ENCODE measurements around the gene ADGRD2. TPM values are rescaled to one million over a fixed set of nuclear protein-coding genes. Genes with fewer than 3 reads are reported as not detected.

Gene ADGRD2
- total and polyA plus RNA-seq, 9 of the 15 experiments (the other 6 are each of a cell fraction or from before 2014, with no cell fraction given), result not detected

DNA sequence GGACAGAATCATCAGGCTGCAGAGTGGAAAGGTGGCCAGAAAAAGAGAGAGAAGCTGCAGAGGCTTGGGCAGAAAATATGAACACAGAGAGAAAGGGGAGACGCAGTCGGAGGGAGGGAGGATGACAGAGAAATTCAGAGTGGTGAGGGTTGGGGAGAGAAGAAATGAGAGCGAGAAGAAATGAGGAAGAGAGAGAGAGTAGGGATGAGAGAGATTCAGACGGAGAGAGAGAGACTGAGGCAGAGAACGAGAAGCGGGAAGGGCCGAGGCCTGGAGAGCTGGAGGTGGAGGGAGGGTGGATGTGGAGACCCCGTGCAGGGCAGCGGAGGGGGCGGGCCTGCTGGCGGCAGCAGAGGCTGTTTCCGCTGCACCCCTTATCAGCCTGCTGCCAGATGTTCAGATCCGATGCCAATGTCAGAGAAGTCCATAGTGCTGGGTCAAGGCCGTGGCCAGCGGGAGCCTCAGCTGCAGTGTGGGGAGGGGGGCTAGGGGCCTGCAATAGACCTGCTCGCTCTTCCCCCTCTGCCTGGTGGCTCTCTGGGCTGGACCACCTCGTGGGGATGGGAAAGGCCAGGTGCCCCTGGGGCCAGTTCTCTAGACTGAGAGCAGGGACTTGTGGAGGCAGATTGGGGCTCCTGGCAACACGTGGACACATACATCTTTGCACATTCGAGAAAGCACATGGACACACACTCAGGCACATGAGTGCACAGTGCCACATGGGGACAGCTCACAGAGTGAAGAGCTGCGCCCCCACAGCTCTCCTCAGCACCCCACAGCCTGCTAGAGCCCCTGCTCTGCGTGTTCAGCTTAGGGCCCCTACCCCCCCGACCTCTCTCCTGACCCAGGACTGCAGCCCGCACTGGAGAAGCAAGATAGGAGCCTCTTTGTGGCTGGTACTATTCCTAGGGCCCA, 61.9 kb downstream of the ADGRD2 start (continued):
- TF ChIP-seq, protein P1, sequence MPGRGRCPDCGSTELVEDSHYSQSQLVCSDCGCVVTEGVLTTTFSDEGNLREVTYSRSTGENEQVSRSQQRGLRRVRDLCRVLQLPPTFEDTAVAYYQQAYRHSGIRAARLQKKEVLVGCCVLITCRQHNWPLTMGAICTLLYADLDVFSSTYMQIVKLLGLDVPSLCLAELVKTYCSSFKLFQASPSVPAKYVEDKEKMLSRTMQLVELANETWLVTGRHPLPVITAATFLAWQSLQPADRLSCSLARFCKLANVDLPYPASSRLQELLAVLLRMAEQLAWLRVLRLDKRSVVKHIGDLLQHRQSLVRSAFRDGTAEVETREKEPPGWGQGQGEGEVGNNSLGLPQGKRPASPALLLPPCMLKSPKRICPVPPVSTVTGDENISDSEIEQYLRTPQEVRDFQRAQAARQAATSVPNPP (IDR thresholded peaks at IDR 0.05; ENCODE audit: borderline replicate concordance, insufficient read depth, insufficient read length), result no peak
- peak; percentile 45 for TF ChIP-seq RBFOX2 (IDR thresholded peaks at IDR 0.05; ENCODE audit: low read depth, low read length)
- no peak for TF ChIP-seq SIX5 (IDR thresholded peaks at IDR 0.05; ENCODE audit: borderline replicate concordance in 1 of 2, insufficient read depth in 1 of 2, low read depth in 1 of 2, low read length in 2 of 2)
- TF ChIP-seq, protein P2, sequence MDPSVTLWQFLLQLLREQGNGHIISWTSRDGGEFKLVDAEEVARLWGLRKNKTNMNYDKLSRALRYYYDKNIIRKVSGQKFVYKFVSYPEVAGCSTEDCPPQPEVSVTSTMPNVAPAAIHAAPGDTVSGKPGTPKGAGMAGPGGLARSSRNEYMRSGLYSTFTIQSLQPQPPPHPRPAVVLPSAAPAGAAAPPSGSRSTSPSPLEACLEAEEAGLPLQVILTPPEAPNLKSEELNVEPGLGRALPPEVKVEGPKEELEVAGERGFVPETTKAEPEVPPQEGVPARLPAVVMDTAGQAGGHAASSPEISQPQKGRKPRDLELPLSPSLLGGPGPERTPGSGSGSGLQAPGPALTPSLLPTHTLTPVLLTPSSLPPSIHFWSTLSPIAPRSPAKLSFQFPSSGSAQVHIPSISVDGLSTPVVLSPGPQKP (CRISPR knock-in tag; IDR thresholded peaks at IDR 0.05), result no peak
- TF ChIP-seq, protein P3, sequence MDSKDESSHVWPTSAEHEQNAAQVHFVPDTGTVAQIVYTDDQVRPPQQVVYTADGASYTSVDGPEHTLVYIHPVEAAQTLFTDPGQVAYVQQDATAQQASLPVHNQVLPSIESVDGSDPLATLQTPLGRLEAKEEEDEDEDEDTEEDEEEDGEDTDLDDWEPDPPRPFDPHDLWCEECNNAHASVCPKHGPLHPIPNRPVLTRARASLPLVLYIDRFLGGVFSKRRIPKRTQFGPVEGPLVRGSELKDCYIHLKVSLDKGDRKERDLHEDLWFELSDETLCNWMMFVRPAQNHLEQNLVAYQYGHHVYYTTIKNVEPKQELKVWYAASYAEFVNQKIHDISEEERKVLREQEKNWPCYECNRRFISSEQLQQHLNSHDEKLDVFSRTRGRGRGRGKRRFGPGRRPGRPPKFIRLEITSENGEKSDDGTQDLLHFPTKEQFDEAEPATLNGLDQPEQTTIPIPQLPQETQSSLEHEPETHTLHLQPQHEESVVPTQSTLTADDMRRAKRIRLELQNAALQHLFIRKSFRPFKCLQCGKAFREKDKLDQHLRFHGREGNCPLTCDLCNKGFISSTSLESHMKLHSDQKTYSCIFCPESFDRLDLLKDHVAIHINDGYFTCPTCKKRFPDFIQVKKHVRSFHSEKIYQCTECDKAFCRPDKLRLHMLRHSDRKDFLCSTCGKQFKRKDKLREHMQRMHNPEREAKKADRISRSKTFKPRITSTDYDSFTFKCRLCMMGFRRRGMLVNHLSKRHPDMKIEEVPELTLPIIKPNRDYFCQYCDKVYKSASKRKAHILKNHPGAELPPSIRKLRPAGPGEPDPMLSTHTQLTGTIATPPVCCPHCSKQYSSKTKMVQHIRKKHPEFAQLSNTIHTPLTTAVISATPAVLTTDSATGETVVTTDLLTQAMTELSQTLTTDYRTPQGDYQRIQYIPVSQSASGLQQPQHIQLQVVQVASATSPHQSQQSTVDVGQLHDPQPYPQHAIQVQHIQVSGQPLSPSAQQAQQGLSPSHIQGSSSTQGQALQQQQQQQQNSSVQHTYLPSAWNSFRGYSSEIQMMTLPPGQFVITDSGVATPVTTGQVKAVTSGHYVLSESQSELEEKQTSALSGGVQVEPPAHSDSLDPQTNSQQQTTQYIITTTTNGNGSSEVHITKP (IDR thresholded peaks at IDR 0.05; ENCODE audit: partially characterized antibody), result peak; percentile 36
- TF ChIP-seq ARID1B (IDR thresholded peaks at IDR 0.05), result peak; percentile 85
- TF ChIP-seq SMARCA5 (IDR thresholded peaks at IDR 0.05), result peak; percentile 61
- TF ChIP-seq TAL1 (IDR thresholded peaks at IDR 0.05), result peak; percentile 56; the same call in 1 of the 2 replicates
- TF ChIP-seq, protein P4, sequence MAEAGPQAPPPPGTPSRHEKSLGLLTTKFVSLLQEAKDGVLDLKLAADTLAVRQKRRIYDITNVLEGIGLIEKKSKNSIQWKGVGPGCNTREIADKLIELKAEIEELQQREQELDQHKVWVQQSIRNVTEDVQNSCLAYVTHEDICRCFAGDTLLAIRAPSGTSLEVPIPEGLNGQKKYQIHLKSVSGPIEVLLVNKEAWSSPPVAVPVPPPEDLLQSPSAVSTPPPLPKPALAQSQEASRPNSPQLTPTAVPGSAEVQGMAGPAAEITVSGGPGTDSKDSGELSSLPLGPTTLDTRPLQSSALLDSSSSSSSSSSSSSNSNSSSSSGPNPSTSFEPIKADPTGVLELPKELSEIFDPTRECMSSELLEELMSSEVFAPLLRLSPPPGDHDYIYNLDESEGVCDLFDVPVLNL (CRISPR knock-in tag; IDR thresholded peaks at IDR 0.05; ENCODE audit: low read depth), result no peak
- no peak for TF ChIP-seq TCF7L2 (IDR thresholded peaks at IDR 0.05; ENCODE audit: low read depth, low read length)
- 0 out of 2 replicates have a peak, but pooled peaks have one; percentile 31 for TF ChIP-seq THRAP3 (IDR thresholded peaks at IDR 0.05; ENCODE audit: borderline replicate concordance)
- no peak for TF ChIP-seq ETV1 (tag; conservative IDR thresholded peaks at IDR 0.05; ENCODE audit: low read depth)
- TF ChIP-seq NCOA6 (IDR thresholded peaks at IDR 0.05), result no peak
- TF ChIP-seq CBX3 (IDR thresholded peaks at IDR 0.05; ENCODE audit: borderline replicate concordance in 1 of 2, low read length in 2 of 2), result no peak; a peak in 1 of 3 replicates
- 0 out of 2 replicates have a peak, but pooled peaks have one; percentile 63 for TF ChIP-seq MYC (IDR thresholded peaks at IDR 0.05; ENCODE audit: low read depth, low read length)
- 0 out of 2 replicates have a peak, but pooled peaks have one; percentile 46 for TF ChIP-seq MYC (CRISPR knock-in tag; IDR thresholded peaks at IDR 0.05; ENCODE audit: borderline replicate concordance, low read depth)
- TF ChIP-seq, protein P5, sequence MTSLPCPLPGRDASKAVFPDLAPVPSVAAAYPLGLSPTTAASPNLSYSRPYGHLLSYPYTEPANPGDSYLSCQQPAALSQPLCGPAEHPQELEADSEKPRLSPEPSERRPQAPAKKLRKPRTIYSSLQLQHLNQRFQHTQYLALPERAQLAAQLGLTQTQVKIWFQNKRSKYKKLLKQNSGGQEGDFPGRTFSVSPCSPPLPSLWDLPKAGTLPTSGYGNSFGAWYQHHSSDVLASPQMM (CRISPR knock-in tag; IDR thresholded peaks at IDR 0.05), result no peak
- TF ChIP-seq FOXM1 (IDR thresholded peaks at IDR 0.05; ENCODE audit: low read depth), result no peak
- no peak for TF ChIP-seq FOXM1 (CRISPR knock-in tag; IDR thresholded peaks at IDR 0.05; ENCODE audit: low read depth)
- TF ChIP-seq SIN3B (IDR thresholded peaks at IDR 0.05; ENCODE audit: low read depth), result no peak

Data from K562 (cell line).